ENCODE data around the gene EIF3B. TPM values are rescaled to one million over a fixed set of nuclear protein-coding genes. Genes with fewer than 3 reads are reported as not detected.
"Not testable (repeated sequence)": the region's sequence is repeated elsewhere in the genome, so short reads cannot be mapped to it uniquely, and the experiment has no call there.

The EIF3B gene
- total RNA-seq, 1 donor from 2014 or later: 84.9 TPM

GRCh38 chr7:2313450-2314208 lies 41.0 kb upstream of the EIF3B start:
- Histone ChIP-seq H3K27ac (peak overlapping the region; percentile 65 to 69), H3K36me3 (no peaks in the 10 kb centered on the region), H3K4me1 (peaks cover 0 to 7% of the 10 kb centered on the region in 2 donors), H3K4me3 (peak overlapping the region; percentile 77 to 93), H3K27me3 (no peaks in the 10 kb centered on the region), H3K9me3 (no peaks in the 10 kb centered on the region)
- intact Hi-C loops (cut with DNase I): loop anchor here (1.0 to 5.0 kb wide), 3 partner anchors 41 to 89 kb away; partner anchors contain the start of genes CHST12, EIF3B, MRM2 and NUDT1
- DNase-seq (ENCODE audit: low spot score in 2 of 2): peak in 1 of 2 donors; percentile 64
- no peak for TF ChIP-seq CTCF (IDR thresholded peaks at IDR 0.05)

- Histone ChIP-seq H3K4me3 (peak within 1 kb of the TSS; percentile 77 to 93), H3K27ac (peak within 1 kb of the TSS; percentile 65 to 69), H3K9me3 (no peaks in the 10 kb centered on the region), H3K27me3 (no peaks in the 10 kb centered on the region), H3K36me3 (no peaks in the 10 kb centered on the region), H3K4me1 (peaks cover 0 to 7% of the 10 kb centered on the region in 2 donors)
- intact Hi-C loops (cut with DNase I): loop anchor here (1.0 to 5.0 kb wide), 3 partner anchors 40 to 88 kb away; partner anchors contain the start of genes CHST12, EIF3B, MRM2 and NUDT1
- peak; percentile 51 to 88 for DNase-seq (ENCODE audit: low spot score in 2 of 2)
- TF ChIP-seq CTCF (IDR thresholded peaks at IDR 0.05): no peak
Observed at GRCh38 chr7:2314209-2314955, 40.2 kb upstream of the EIF3B start, which contains the start of gene SNX8. Gene SNX8, minus strand, starts transcription at chr7:2314441. Its CDS starts 20 bp downstream, at chr7:2314421.

- H3K4me3 ChIP-seq: peak overlapping the region in 1 of 2 donors; percentile 93
- not testable (repeated sequence) for DNase-seq (ENCODE audit: low spot score in 2 of 2); H3K36me3 ChIP-seq; H3K27me3 ChIP-seq; H3K27ac ChIP-seq; H3K4me1 ChIP-seq; H3K9me3 ChIP-seq
- intact Hi-C loops (cut with DNase I): loop anchor here (1.0 to 5.0 kb wide), 3 partner anchors 39 to 88 kb away; partner anchors contain the start of genes CHST12, EIF3B, MRM2 and NUDT1
Observed at GRCh38 chr7:2314956-2315530, 39.6 kb upstream of the EIF3B start.

- no peak for TF ChIP-seq CTCF (IDR thresholded peaks at IDR 0.05)
- no peaks in the 10 kb centered on the region for H3K36me3 ChIP-seq
- H3K27me3 ChIP-seq: no peaks in the 10 kb centered on the region
- no peak overlapping the region for H3K27ac ChIP-seq
- intact Hi-C loops (cut with DNase I): loop anchor here (2.0 kb wide), 1 partner anchor 87 kb away; the partner anchor contains the start of gene CHST12
- H3K4me1 ChIP-seq: peaks cover 0 to 7% of the 10 kb centered on the region in 2 donors
- H3K4me3 ChIP-seq: no peak overlapping the region
- no peaks in the 10 kb centered on the region for H3K9me3 ChIP-seq
- no peak for DNase-seq (ENCODE audit: low spot score in 2 of 2)
Observed at GRCh38 chr7:2315787-2316186, 38.8 kb upstream of the EIF3B start.

- Histone ChIP-seq H3K4me3 (no peak overlapping the region), H3K27ac (no peak overlapping the region), H3K36me3 (no peaks in the 10 kb centered on the region), H3K9me3 (no peaks in the 10 kb centered on the region), H3K27me3 (no peaks in the 10 kb centered on the region), H3K4me1 (peaks cover 0 to 7% of the 10 kb centered on the region in 2 donors)
- DNase-seq (ENCODE audit: low spot score in 2 of 2): no peak
- no peak for TF ChIP-seq CTCF (IDR thresholded peaks at IDR 0.05)
- intact Hi-C loops (cut with DNase I): no loop called here
Observed at GRCh38 chr7:2316578-2316977, 38.0 kb upstream of the EIF3B start.

All from ascending aorta (tissue), 2 donors.